ENCODE results near the gene ERFL. TPM values are rescaled to one million over a fixed set of nuclear protein-coding genes. Genes with fewer than 3 reads are reported as not detected.

Gene ERFL
- polyA plus RNA-seq (2012; rRNA removed) = 0.03 and 0.07 TPM in 2 replicates
- 0.08 TPM in 1 of 2 replicates, not detected in the other for polyA plus RNA-seq (2012; cell fraction: cytosol; rRNA removed)
- polyA plus RNA-seq (2012; cell fraction: nucleus; rRNA removed) = 0.40 and 0.41 TPM in 2 replicates

- no peaks in the 10 kb centered on the region for H4K20me1 ChIP-seq (ENCODE audit: insufficient read depth)
- H3K4me3 ChIP-seq (ENCODE audit: low read depth in 2 of 2, low read length in 1 of 2) = peak within 1 kb of the TSS; percentile 47 to 51
- no peaks in the 10 kb centered on the region for H3K79me2 ChIP-seq (ENCODE audit: insufficient read depth)
- TF ChIP-seq TEAD4 (IDR thresholded peaks at IDR 0.05; ENCODE audit: borderline replicate concordance, insufficient read depth) = no peak
- TF ChIP-seq FOXM1 (IDR thresholded peaks at IDR 0.05; ENCODE audit: low read depth) = no peak
- no peak for TF ChIP-seq FOXJ3 (CRISPR knock-in tag; IDR thresholded peaks at IDR 0.05)
- no peak for TF ChIP-seq POLR2AphosphoS5 (IDR thresholded peaks at IDR 0.05; ENCODE audit: low read depth, low read length)
- TF ChIP-seq RFX5 (IDR thresholded peaks at IDR 0.05; ENCODE audit: low read length) = no peak
- no peak for TF ChIP-seq RCOR1 (IDR thresholded peaks at IDR 0.05; ENCODE audit: low read length)
- TF ChIP-seq MXI1 (IDR thresholded peaks at IDR 0.05; ENCODE audit: low read depth, low read length) = no peak
- TF ChIP-seq USF2 (IDR thresholded peaks at IDR 0.05; ENCODE audit: borderline replicate concordance, low read depth, low read length) = no peak
- no peak for TF ChIP-seq CTCF (IDR thresholded peaks at IDR 0.05)
- no peak for TF ChIP-seq MEF2A (IDR thresholded peaks at IDR 0.05; ENCODE audit: borderline replicate concordance, low read depth)
- TF ChIP-seq TAF1 (IDR thresholded peaks at IDR 0.05; ENCODE audit: borderline replicate concordance, low read depth, low read length) = no peak
- no peak for TF ChIP-seq YY1 (IDR thresholded peaks at IDR 0.05; ENCODE audit: low read depth)
- H3K4me2 ChIP-seq = peak within 1 kb of the TSS; percentile 93
- H3K9me3 ChIP-seq = no peaks in the 10 kb centered on the region
- peak within 1 kb of the TSS; percentile 22; the same call in 1 of the 2 replicates for H2AFZ ChIP-seq (ENCODE audit: low read depth)
- H3K27ac ChIP-seq (ENCODE audit: low read depth in 2 of 2, low read length in 1 of 2) = no peak within 1 kb of the TSS
- no peaks in the 10 kb centered on the region for H3F3A ChIP-seq (replicated peaks; ENCODE audit: insufficient read depth)
- DNase-seq = peak; percentile 68
- peaks cover 0 to 14% of the 10 kb centered on the region in 2 experiments; a peak in 2 of 4 replicates for H3K4me1 ChIP-seq (ENCODE audit: control insufficient read depth in 1 of 2, insufficient read depth in 2 of 2, low read depth in 1 of 2, low read length in 1 of 2)
- no peaks in the 10 kb centered on the region for H3K9me2 ChIP-seq
- 1% methylated on average over 47 of the region's 49 CpGs for WGBS (ENCODE audit: low lambda C conversion rate)
- no peak within 1 kb of the TSS for H3K9ac ChIP-seq
- ChIA-PET POLR2A (no interaction called here), CTCF (interaction anchor here (0.6 to 1.9 kb wide), 2 partner anchors 55 to 717 kb away, joined by 3 to 8 read pairs; no protein-coding TSS in a partner anchor)
- H3K27me3 ChIP-seq (ENCODE audit: insufficient read depth) = peaks cover 24% of the 10 kb centered on the region
- H3K36me3 ChIP-seq (replicated peaks in 1 of 2; ENCODE audit: control insufficient read depth in 1 of 2, insufficient read depth in 2 of 2, low read length in 1 of 2) = no peaks in the 10 kb centered on the region
Observed at GRCh38 chr19:41928221-41928683, at the start of gene ERFL. Gene ERFL (minus strand): TSS chr19:41928449. CDS start chr19:41912919, 15,530 bp downstream.

GRCh38 chr19:41977916-41978315 is 49.7 kb upstream of the ERFL start:
- no peaks in the 10 kb centered on the region for H3K27me3 ChIP-seq (ENCODE audit: insufficient read depth)
- TF ChIP-seq USF2 (IDR thresholded peaks at IDR 0.05; ENCODE audit: borderline replicate concordance, low read depth, low read length) = no peak
- no peak for TF ChIP-seq SMC3 (IDR thresholded peaks at IDR 0.05; ENCODE audit: low read depth, low read length)
- no peak for TF ChIP-seq SIN3A (IDR thresholded peaks at IDR 0.05; ENCODE audit: borderline replicate concordance, low read depth, low read length)
- TF ChIP-seq RXRA (IDR thresholded peaks at IDR 0.05; ENCODE audit: borderline replicate concordance, low read depth) = no peak
- no peak for TF ChIP-seq EZH2phosphoT487 (IDR thresholded peaks at IDR 0.05; ENCODE audit: borderline replicate concordance, low read depth)
- no peak for TF ChIP-seq MAX (IDR thresholded peaks at IDR 0.05; ENCODE audit: low read depth)
- no peak for TF ChIP-seq ZBTB33 (IDR thresholded peaks at IDR 0.05; ENCODE audit: borderline replicate concordance, low read depth)
- H3F3A ChIP-seq (replicated peaks; ENCODE audit: insufficient read depth) = no peaks in the 10 kb centered on the region
- no peak overlapping the region for H3K27ac ChIP-seq (ENCODE audit: low read depth in 2 of 2, low read length in 1 of 2)
- no peak overlapping the region for H3K4me2 ChIP-seq
- ChIA-PET POLR2A (interaction anchor here (0.7 kb wide), 1 partner anchor 322 kb away, joined by 3 read pairs; no protein-coding TSS in a partner anchor), CTCF (interaction anchor here (1.1 to 1.8 kb wide), 2 partner anchors 21 to 57 kb away, joined by 3 to 9 read pairs; no protein-coding TSS in a partner anchor)
- no peaks in the 10 kb centered on the region for H3K79me2 ChIP-seq (ENCODE audit: insufficient read depth)
- no peaks in the 10 kb centered on the region for H3K9me2 ChIP-seq
- H4K20me1 ChIP-seq (ENCODE audit: insufficient read depth) = no peaks in the 10 kb centered on the region
- no peak overlapping the region for H3K9ac ChIP-seq
- no peaks in the 10 kb centered on the region for H3K4me1 ChIP-seq (ENCODE audit: control insufficient read depth in 1 of 2, insufficient read depth in 2 of 2, low read depth in 1 of 2, low read length in 1 of 2)
- no peak for DNase-seq
- H3K4me3 ChIP-seq (ENCODE audit: low read depth in 2 of 2, low read length in 1 of 2) = no peak overlapping the region
- 85% methylated on average over 22 of the region's 22 CpGs for WGBS (ENCODE audit: low lambda C conversion rate)
- H2AFZ ChIP-seq (ENCODE audit: low read depth) = no peak overlapping the region
- H3K36me3 ChIP-seq (replicated peaks in 1 of 2; ENCODE audit: control insufficient read depth in 1 of 2, insufficient read depth in 2 of 2, low read length in 1 of 2) = no peaks in the 10 kb centered on the region
- no peaks in the 10 kb centered on the region for H3K9me3 ChIP-seq
